Erythroblast (primary cell): ENCODE measurements around the gene CHST14.
"Not testable (repeated sequence)": the region's sequence is repeated elsewhere in the genome, so short reads cannot be mapped to it uniquely, and the experiment has no call there.

ENCODE experiments used
- DNase-seq, 2 experiments: peaks; one replicate each; lab custom pipeline; 2025; lab: John Stamatoyannopoulos, UW
- GATA1 ChIP-seq: IDR thresholded peaks from 2 replicates; pipeline ENCODE4 v1.6.1; 2011; ENCODE audit warnings: low read depth, mild to moderate bottlenecking, control low read depth, low read length, moderate library complexity
- POLR2A ChIP-seq: IDR thresholded peaks from 2 replicates; pipeline ENCODE4 v1.6.1; 2011; ENCODE audit warnings: mild to moderate bottlenecking, low read length

The CHST14 gene

GRCh38 chr15:40448354-40448753 is 22.4 kb upstream of the CHST14 start:
- TF ChIP-seq POLR2A = no peak
- no peak for TF ChIP-seq GATA1
- DNase-seq = no peak

- no peak for DNase-seq
- TF ChIP-seq GATA1 = no peak
- no peak for TF ChIP-seq POLR2A
Observed at GRCh38 chr15:40449275-40449674, 21.5 kb upstream of the CHST14 start.

- no peak for DNase-seq
- TF ChIP-seq GATA1 (no peak), POLR2A (no peak)
Observed at GRCh38 chr15:40450047-40450446, 20.7 kb upstream of the CHST14 start.

- DNase-seq = no peak
Observed at GRCh38 chr15:40451527-40452158, 19.1 kb upstream of the CHST14 start.

GRCh38 chr15:40452296-40453090 is 18.3 kb upstream of the CHST14 start:
- DNase-seq = no peak
- TF ChIP-seq POLR2A (no peak), GATA1 (no peak)

More at GRCh38 chr15:40451527-40452158, 19.1 kb upstream of the CHST14 start:
- no peak for TF ChIP-seq GATA1
- no peak for TF ChIP-seq POLR2A

GRCh38 chr15:40453941-40454340 is 16.8 kb upstream of the CHST14 start:
- not testable (repeated sequence) for DNase-seq

GRCh38 chr15:40454904-40455391 is 15.8 kb upstream of the CHST14 start:
- no peak for DNase-seq
- TF ChIP-seq POLR2A (no peak), GATA1 (no peak)

- DNase-seq = no peak
- TF ChIP-seq GATA1 (no peak), POLR2A (no peak)
Observed at GRCh38 chr15:40456299-40456712, 14.5 kb upstream of the CHST14 start.

GRCh38 chr15:40456738-40457137 is 14.0 kb upstream of the CHST14 start:
- DNase-seq = no peak
- no peak for TF ChIP-seq GATA1
- no peak for TF ChIP-seq POLR2A

- DNase-seq = no peak
- TF ChIP-seq GATA1 (no peak), POLR2A (no peak)
Observed at GRCh38 chr15:40458495-40459371, 12.1 kb upstream of the CHST14 start.

GRCh38 chr15:40459391-40460015 is 11.3 kb upstream of the CHST14 start:
- TF ChIP-seq POLR2A = no peak
- DNase-seq = no peak

GRCh38 chr15:40460404-40460803 is 10.4 kb upstream of the CHST14 start:
- TF ChIP-seq GATA1 (no peak), POLR2A (no peak)
- no peak for DNase-seq

GRCh38 chr15:40461958-40462357 is 8.8 kb upstream of the CHST14 start:
- no peak for TF ChIP-seq POLR2A
- no peak for TF ChIP-seq GATA1
- no peak for DNase-seq

GRCh38 chr15:40463279-40463678 is 7.5 kb upstream of the CHST14 start:
- no peak for DNase-seq

More at GRCh38 chr15:40463279-40463678, 7.5 kb upstream of the CHST14 start:
- TF ChIP-seq POLR2A = no peak
- TF ChIP-seq GATA1 = no peak
